Measurements from ENCODE around the gene RUBCNL. TPM values are rescaled to one million over a fixed set of nuclear protein-coding genes. Genes with fewer than 3 reads are reported as not detected.
A peak's percentile ranks its signal among the peaks of the same experiment; 100 is the strongest.

RUBCNL gene
- total and polyA plus RNA-seq, 9 of the 15 experiments (the other 6 are each of a cell fraction or from before 2014, with no cell fraction given): 0.04 to 0.35 (median 0.12) TPM; not detected in 3

DNA sequence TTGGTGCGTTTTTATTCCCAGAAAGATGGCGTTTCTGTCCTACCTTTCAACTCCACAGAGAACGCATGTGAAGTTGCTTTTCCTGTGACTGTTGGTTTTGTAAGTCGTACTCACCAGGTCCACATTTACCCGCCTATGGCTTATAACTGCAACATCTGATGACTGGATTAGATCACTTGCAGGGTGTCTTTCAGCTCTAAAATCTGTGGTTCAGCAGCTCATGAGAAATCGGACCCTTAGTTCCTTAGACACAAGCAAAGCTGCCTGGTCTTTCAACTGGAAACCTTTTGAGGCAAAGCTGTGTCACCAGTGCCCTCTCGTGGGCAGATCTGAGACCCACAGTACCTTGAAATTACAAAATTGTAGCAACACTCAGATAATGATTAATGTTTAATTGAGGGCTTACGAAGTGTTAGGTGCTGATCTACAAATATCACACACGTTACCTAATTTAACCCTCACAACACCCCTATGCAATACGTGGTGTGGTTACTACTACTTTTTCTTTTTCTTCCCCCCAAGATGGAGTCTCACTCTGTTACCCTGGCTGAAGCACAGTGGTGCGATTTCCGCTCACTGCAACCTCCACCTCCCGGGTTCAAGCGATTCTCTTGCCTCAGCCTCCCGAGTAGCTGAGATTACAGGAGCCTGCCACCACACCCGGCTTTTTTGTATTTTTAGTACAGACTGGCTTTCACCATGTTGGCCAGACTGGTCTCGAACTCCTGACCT lies 65.4 kb downstream of the RUBCNL start (continued):
- TF ChIP-seq IRF1 (CRISPR knock-in tag; IDR thresholded peaks at IDR 0.05; ENCODE audit: borderline replicate concordance): no peak
- TF ChIP-seq, protein P1, sequence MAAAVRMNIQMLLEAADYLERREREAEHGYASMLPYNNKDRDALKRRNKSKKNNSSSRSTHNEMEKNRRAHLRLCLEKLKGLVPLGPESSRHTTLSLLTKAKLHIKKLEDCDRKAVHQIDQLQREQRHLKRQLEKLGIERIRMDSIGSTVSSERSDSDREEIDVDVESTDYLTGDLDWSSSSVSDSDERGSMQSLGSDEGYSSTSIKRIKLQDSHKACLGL (CRISPR knock-in tag; IDR thresholded peaks at IDR 0.05; ENCODE audit: borderline replicate concordance, poor library complexity, severe bottlenecking): no peak
- TF ChIP-seq ZNF668 (CRISPR knock-in tag; IDR thresholded peaks at IDR 0.05): no peak
- TF ChIP-seq ZNF175 (CRISPR knock-in tag; IDR thresholded peaks at IDR 0.05; ENCODE audit: low read depth): no peak
- no peak for TF ChIP-seq ETV5 (CRISPR knock-in tag; IDR thresholded peaks at IDR 0.05; ENCODE audit: low read depth)
- TF ChIP-seq ZFP91 (CRISPR knock-in tag; IDR thresholded peaks at IDR 0.05): no peak
- TF ChIP-seq HNRNPL (IDR thresholded peaks at IDR 0.05; ENCODE audit: low read depth, low read length): no peak
- TF ChIP-seq NCOA1 (IDR thresholded peaks at IDR 0.05; ENCODE audit: low read depth): no peak
- no peak for TF ChIP-seq ZNF197 (CRISPR knock-in tag; IDR thresholded peaks at IDR 0.05; ENCODE audit: low read depth)
- no peak for TF ChIP-seq RBM15 (IDR thresholded peaks at IDR 0.05; ENCODE audit: insufficient read depth, low read length)
- no peak for TF ChIP-seq NONO (IDR thresholded peaks at IDR 0.05; ENCODE audit: low read depth in 2 of 2, low read length in 1 of 2)
- TF ChIP-seq PBX2 (CRISPR knock-in tag; IDR thresholded peaks at IDR 0.05; ENCODE audit: low read depth): no peak
- TF ChIP-seq PBX2 (tag; conservative IDR thresholded peaks at IDR 0.05; ENCODE audit: low read depth): peak; percentile 51
- TF ChIP-seq ZNF41 (CRISPR knock-in tag; conservative IDR thresholded peaks at IDR 0.05): no peak
- TF ChIP-seq, protein P2, sequence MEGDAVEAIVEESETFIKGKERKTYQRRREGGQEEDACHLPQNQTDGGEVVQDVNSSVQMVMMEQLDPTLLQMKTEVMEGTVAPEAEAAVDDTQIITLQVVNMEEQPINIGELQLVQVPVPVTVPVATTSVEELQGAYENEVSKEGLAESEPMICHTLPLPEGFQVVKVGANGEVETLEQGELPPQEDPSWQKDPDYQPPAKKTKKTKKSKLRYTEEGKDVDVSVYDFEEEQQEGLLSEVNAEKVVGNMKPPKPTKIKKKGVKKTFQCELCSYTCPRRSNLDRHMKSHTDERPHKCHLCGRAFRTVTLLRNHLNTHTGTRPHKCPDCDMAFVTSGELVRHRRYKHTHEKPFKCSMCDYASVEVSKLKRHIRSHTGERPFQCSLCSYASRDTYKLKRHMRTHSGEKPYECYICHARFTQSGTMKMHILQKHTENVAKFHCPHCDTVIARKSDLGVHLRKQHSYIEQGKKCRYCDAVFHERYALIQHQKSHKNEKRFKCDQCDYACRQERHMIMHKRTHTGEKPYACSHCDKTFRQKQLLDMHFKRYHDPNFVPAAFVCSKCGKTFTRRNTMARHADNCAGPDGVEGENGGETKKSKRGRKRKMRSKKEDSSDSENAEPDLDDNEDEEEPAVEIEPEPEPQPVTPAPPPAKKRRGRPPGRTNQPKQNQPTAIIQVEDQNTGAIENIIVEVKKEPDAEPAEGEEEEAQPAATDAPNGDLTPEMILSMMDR (IDR thresholded peaks at IDR 0.05 in 2 of 3, conservative IDR thresholded peaks at IDR 0.05 in 1 of 3; ENCODE audit: insufficient read depth in 2 of 3, low read depth in 1 of 3, low read length in 3 of 3): peak; percentile 70 to 82 (median 71)
- no peak for TF ChIP-seq FIP1L1 (IDR thresholded peaks at IDR 0.05; ENCODE audit: low read depth, low read length, poor library complexity, severe bottlenecking)
- TF ChIP-seq RFX7 (CRISPR knock-in tag; IDR thresholded peaks at IDR 0.05): no peak
- no peak for TF ChIP-seq SREBF2 (CRISPR knock-in tag; IDR thresholded peaks at IDR 0.05)
- TF ChIP-seq ZZZ3 (IDR thresholded peaks at IDR 0.05): no peak
- TF ChIP-seq CSDE1 (IDR thresholded peaks at IDR 0.05): no peak

Data from K562 (cell line).